Subcutaneous adipose tissue (tissue), 4 donors: Measurements from ENCODE around the gene NPBWR2. TPM values are rescaled to one million over a fixed set of nuclear protein-coding genes. Genes with fewer than 3 reads are reported as not detected.

Experiments
- small RNA-seq: library from RNA; depleted of rRNA; stranded (forward); fragments of <200 nt; gene quantifications from one replicate; pipeline ENCODE3, GENCODE V24; 2016
- total RNA-seq, 4 donors: library from RNA; depleted of rRNA; stranded (reverse); fragments of >200 nt; gene quantifications; one replicate each; pipeline ENCODE4 v1.1.0, GENCODE V29; 2016
- TF ChIP-seq, protein P1 (sequence below): fragments of 450-650 bp; IDR thresholded peaks from one replicate; pipeline ENCODE4 v1.5.1; 2016; ENCODE audit warnings: low read depth, mild to moderate bottlenecking, control low read depth, antibody characterized with exemption, moderate library complexity

Gene NPBWR2
- total RNA-seq, 4 donors from 2014 or later, result not detected

DNA sequence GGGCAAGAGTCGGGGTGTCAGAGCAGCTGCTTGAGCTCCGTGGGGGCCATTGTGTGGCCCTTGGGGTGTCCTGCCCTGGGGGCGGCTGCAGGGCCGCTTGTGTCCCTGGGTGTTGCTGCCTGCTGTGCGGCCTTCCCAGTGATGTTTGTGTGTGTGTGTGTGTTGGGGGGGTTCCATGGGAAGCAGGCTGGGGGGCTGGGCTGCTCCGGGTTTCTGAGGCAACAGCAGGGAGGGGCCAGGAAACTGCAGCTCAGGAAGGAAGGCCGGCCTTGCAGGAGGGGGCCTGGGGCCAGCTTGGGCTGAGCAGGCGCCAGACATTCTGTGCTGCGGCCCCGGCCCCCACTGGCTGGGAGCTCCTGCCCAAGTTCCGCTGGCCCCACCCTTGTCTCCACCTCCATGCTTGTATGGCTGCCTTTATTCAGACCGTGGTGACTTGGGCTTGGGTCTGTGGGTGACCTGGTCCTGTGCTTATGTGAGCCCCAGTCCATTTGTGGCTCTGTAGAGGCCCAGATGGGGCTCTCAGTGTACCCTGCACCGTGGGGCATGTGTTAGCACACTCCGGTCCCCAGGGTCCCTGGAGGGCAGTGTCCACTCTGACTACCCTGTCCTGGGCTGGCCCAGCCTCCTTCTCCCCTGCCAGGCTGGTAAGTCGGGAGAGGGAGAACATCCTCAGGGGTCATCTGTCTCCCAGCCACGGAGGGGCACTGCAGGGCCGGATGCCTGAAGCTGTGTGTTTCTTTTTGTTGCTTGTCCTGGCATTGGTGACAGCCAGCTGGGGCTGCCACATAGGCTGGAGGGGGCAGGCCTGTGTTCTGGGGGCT lies 53.3 kb downstream of the NPBWR2 start:
- TF ChIP-seq, protein P1, sequence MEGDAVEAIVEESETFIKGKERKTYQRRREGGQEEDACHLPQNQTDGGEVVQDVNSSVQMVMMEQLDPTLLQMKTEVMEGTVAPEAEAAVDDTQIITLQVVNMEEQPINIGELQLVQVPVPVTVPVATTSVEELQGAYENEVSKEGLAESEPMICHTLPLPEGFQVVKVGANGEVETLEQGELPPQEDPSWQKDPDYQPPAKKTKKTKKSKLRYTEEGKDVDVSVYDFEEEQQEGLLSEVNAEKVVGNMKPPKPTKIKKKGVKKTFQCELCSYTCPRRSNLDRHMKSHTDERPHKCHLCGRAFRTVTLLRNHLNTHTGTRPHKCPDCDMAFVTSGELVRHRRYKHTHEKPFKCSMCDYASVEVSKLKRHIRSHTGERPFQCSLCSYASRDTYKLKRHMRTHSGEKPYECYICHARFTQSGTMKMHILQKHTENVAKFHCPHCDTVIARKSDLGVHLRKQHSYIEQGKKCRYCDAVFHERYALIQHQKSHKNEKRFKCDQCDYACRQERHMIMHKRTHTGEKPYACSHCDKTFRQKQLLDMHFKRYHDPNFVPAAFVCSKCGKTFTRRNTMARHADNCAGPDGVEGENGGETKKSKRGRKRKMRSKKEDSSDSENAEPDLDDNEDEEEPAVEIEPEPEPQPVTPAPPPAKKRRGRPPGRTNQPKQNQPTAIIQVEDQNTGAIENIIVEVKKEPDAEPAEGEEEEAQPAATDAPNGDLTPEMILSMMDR, result no peak

Small RNAs within 50 kb of the gene (small RNA-seq; reads per million reads assigned to genes)
- gene AL355803.1, result not detected
- gene MIR6813, result not detected

Other genes starting within 250 kb of the NPBWR2 start
- gene ABHD16B, start 246.1 kb downstream of the NPBWR2 start, total RNA-seq, result not detected
- 100 to 1,000 TPM; 110 to 165 (median 152) TPM for gene TPD52L2, start 242.3 kb downstream of the NPBWR2 start, total RNA-seq
- 10 to 100 TPM; 24.3 to 47.5 (median 35.1) TPM for gene DNAJC5, start 212.4 kb downstream of the NPBWR2 start, total RNA-seq
- gene UCKL1, start 151.1 kb downstream of the NPBWR2 start, total RNA-seq, result 10 to 100 TPM; 24.4 to 47.7 (median 27.1) TPM
- gene ZNF512B, start 137.6 kb downstream of the NPBWR2 start, total RNA-seq, result 10 to 100 TPM in 1 of 4 donors, 1 to 10 TPM in 3; 2.6 to 11.9 (median 4.7) TPM
- gene SAMD10, start 127.9 kb downstream of the NPBWR2 start, total RNA-seq, result 1 to 10 TPM in 3 of 4 donors, not detected in 1; 1.1 to 2.3 (median 2.0) TPM
- 10 to 100 TPM; 44.3 to 80.3 (median 57.2) TPM for gene PRPF6, start 126.4 kb downstream of the NPBWR2 start, total RNA-seq
- 1 to 10 TPM in 2 of 4 donors, under 1 TPM in 2; 0.17 to 4.0 (median 1.1) TPM for gene C20orf204, start 71.4 kb downstream of the NPBWR2 start, total RNA-seq
- 10 to 100 TPM in 1 of 4 donors, 1 to 10 TPM in 3; 1.2 to 46.3 (median 7.1) TPM for gene SOX18, start 57.9 kb downstream of the NPBWR2 start, total RNA-seq
- gene TCEA2, start 44.4 kb downstream of the NPBWR2 start, total RNA-seq, result 10 to 100 TPM; 30.8 to 36.9 (median 33.2) TPM
- gene RGS19, start 28.0 kb downstream of the NPBWR2 start, total RNA-seq, result 10 to 100 TPM; 15.6 to 44.5 (median 20.4) TPM
- 1 to 10 TPM in 3 of 4 donors, under 1 TPM in 1; 0.65 to 2.7 (median 1.7) TPM for gene OPRL1, start 27.5 kb downstream of the NPBWR2 start, total RNA-seq
- gene LKAAEAR1, start 23.2 kb downstream of the NPBWR2 start, total RNA-seq, result not detected
- gene MYT1, start 56.9 kb upstream of the NPBWR2 start, total RNA-seq, result not detected
- gene PCMTD2, start 148.2 kb upstream of the NPBWR2 start, total RNA-seq, result 10 to 100 TPM; 39.1 to 76.2 (median 58.3) TPM